ENCODE measurements around the gene KLF2.

The KLF2 gene

DNA sequence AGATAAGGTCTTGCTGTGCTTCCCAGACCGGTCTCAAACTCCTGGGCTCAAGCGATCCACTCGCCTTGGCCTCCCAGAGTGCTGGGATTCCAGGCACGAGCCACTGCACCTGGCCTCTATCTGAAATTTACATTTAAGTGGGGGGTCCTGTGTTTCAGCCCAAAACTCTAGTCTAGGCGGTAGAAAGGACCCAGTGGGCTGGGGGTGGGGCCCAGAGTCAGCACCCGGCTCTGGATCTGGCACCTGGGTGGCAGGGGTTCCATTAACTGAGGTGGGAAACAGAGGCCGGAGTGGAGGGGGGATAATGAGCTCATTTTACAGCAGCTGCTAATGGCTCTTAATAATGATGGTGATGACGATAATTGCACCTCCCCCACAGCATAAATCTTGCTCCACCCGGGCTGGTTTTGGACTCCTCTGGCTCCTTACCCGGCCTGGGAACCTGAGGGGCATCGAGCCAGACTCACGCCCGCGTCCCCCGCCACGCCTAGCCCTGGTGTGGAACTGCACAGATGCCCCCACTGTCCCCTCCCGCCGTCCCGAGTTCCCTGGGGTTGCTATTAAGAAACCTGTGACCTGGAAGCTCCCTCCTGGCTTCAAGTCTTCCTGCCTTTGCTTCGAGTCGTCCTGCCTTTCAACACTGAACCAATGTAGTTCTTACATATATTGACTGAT lies 17.8 kb upstream of the KLF2 start:
- no peak overlapping the region for H3K4me3 ChIP-seq (ENCODE audit: low read depth, low read length)

DNA sequence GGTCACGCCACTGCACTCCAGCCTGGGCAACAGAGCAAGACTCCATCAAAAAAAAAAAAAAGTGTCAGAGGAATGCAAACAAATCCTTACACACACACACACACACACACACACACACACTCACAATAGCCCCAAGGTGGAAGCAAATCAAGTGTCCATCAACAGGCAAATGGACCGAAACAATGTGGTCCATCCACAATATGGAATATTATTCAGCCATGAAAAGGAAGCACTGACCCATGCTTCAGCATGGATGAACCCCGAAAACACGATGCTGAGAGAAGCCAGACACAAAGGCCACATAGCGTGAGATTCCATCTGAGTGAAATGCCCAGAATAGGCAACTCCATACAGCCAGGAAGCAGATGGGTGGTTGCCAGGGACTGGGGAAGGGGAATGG lies 16.5 kb upstream of the KLF2 start:
- H3K4me3 ChIP-seq (ENCODE audit: low read depth, low read length): no peak overlapping the region

DNA sequence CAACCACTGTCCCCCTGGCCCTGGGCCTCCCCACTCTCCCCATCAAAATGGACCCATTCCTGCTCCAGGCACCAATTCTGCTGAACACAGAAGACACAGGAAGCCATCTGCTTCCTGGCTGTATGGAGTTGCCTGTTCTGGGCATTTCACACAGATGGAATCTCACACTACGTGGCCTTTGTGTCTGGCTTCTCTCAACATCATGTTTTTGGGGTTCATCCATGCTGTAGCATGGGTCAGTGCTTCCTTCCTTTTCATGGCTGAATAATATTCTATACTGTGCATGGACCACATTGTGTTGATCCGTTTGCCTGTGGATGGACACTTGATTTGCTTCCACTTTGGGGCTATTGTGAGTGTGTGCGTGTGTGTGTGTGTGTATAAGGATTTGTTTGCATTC lies 15.0 kb upstream of the KLF2 start:
- H3K4me3 ChIP-seq (ENCODE audit: low read depth, low read length): no peak overlapping the region

DNA sequence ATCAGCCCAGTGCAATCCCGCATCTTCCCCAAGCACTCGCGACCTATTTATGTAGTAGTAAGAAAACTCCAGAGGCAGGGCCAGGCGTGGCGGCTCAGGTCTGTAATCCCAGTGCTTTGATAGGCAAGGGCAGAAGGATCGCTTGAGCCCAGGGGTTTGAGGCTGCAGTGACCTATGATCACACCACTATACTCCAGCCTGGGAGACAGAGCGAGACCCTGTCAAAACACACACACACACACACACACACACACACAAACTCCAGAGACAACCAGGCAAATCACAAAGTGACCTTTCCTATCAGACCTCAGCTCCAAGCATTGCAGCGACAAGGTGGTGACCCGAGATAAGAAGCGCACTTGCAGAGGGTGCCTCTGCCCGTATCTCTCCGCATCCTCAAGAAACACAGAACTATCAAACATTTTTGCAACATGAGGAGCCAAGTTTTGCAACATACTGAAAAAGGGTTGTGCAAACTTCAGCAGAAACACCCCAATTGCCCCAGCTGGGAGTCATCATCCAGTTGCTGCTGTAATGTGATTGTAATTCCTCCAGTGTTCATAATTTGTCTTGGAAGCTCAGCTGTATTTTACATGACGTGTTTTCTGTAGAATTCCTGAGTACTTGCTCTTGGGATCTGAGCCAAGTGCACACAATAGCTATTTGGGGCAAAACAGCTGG lies 8.7 kb upstream of the KLF2 start:
- no peak overlapping the region for H3K4me3 ChIP-seq (ENCODE audit: low read depth, low read length)

DNA sequence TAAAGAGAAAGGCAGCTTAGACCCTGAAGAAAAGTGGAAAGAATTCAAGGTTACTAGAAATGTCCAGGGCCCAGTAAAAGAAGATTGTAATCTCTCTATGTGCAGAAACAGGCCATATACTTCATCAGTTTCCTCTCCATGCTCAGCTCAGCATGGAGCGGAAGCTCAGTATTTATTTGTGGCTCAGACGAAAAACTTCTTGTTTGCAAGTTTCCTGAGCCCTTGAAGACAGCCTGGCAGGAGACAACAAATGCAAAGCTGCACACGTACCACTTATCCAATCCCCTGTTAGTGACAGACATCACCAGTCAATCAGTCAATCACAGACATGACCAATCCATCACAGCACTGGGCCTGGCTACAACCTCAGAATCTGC lies 8.1 kb upstream of the KLF2 start:
- no peak overlapping the region for H3K4me3 ChIP-seq (ENCODE audit: low read depth, low read length)

DNA sequence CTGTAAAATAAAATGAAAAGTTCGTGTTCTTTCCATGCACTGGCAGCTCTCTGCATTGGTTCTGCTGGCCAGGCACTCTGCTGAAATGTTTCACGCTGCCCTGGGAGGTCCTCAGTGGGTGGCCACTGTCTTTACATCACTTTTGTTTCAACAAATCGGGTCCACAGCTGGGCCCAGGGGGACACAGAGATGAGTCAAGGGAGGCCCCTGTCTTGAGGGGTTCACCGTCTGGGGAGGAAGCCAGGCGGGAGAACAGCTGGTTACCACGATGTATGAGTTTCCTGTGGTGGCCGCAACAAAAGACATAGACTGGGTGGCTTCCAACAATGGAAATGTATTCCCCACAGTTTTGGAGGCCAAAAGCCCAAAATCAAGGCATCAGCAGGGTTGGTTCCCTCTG lies 5.1 kb upstream of the KLF2 start:
- no peak overlapping the region for H3K4me3 ChIP-seq (ENCODE audit: low read depth, low read length)

DNA sequence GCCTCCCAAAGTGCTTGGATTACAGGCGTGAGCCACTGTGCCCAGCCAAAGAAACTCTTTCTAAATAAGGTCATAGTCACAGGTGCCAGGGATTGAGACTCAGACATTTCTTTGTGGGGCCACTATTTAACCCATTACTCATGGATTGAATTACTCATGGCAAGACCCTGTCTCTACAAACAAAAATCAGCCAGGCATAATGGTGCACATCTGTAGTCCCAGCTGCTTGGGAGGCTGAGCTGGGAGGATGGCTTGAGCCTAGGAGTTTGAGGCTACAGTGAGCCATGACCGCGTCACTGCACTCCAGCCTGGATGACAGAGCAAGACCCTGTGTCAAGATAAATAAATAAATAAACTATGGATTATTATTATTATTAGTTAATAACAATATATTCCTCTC lies 3.6 kb upstream of the KLF2 start:
- no peak overlapping the region for H3K4me3 ChIP-seq (ENCODE audit: low read depth, low read length)

DNA sequence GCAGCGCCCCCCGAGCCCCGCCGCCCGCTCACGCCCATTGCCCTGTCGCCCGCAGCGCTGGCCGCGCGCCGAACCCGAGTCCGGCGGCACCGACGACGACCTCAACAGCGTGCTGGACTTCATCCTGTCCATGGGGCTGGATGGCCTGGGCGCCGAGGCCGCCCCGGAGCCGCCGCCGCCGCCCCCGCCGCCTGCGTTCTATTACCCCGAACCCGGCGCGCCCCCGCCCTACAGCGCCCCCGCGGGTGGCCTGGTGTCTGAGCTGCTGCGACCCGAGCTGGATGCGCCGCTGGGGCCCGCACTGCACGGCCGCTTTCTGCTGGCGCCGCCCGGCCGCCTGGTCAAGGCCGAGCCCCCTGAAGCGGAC lies 518 bp downstream of the KLF2 start:
- peak overlapping the region; percentile 17 for H3K4me3 ChIP-seq (ENCODE audit: low read depth, low read length)

DNA sequence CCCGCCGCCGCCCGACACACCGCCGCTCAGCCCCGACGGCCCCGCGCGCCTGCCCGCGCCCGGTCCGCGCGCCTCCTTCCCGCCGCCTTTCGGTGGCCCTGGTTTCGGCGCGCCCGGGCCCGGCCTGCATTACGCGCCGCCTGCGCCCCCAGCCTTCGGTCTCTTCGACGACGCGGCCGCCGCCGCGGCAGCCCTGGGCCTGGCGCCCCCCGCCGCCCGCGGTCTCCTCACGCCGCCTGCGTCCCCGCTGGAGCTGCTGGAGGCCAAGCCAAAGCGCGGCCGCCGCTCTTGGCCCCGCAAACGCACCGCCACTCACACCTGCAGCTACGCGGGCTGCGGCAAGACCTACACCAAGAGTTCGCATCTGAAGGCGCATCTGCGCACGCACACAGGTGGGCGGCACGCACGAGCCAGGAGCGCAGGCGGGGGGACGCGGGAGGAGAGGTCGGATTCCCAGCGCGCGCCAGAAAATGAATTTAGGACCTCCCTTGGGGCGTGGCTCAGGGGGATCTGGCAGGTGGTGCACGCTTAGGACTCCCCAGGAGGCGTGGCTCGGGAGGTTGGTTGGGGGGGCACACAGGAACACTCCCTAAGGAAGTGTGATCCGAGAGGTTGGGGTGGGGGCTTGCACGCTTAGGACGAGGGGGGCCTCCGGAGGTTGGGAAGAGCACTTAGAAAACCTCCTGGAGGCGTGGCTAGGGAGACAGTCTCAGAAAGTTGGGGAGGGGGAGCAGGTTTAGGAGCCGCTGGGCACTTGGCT lies 1.2 kb downstream of the KLF2 start:
- H3K4me3 ChIP-seq (ENCODE audit: low read depth, low read length): peak overlapping the region; percentile 65

DNA sequence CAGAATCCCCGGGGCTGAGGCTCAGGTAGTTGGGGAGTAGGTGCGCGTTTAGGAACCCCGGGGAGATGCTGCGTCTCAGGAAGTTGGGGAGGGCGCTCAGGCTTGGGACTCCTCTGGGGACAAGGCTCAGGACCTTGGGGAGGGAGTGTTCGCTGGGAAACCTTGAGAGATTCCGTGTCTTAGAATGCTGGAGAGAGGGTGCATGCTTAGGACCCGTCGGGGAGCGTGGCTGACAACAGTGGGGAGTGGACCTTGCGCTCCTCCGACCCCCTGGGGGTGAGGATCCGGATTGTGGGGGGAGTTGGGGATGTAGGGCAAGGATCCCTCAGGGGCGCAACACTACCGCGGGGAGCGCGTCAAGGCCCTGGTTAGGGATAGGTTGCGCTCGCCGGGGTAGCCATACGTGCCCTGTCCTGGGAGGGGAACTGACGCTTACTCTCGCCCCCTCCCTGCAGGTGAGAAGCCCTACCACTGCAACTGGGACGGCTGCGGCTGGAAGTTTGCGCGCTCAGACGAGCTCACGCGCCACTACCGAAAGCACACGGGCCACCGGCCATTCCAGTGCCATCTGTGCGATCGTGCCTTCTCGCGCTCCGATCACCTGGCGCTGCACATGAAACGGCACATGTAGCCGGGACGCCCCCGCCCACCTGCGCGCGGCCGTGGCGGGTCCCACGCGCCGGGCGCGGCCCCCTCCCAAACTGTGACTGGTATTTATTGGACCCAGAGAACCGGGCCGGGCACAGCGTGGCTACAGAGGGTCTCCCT lies 2.0 kb downstream of the KLF2 start:
- peak overlapping the region; percentile 65 for H3K4me3 ChIP-seq (ENCODE audit: low read depth, low read length)

DNA sequence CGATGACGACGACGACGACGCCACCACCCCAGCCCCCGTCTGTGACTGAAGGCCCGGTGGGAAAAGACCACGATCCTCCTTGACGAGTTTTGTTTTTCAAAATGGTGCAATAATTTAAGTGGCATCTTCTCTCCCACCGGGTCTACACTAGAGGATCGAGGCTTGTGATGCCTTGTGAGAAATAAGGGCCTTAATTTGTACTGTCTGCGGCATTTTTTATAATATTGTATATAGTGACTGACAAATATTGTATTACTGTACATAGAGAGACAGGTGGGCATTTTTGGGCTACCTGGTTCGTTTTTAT lies 2.5 kb downstream of the KLF2 start:
- H3K4me3 ChIP-seq (ENCODE audit: low read depth, low read length): peak overlapping the region; percentile 20

DNA sequence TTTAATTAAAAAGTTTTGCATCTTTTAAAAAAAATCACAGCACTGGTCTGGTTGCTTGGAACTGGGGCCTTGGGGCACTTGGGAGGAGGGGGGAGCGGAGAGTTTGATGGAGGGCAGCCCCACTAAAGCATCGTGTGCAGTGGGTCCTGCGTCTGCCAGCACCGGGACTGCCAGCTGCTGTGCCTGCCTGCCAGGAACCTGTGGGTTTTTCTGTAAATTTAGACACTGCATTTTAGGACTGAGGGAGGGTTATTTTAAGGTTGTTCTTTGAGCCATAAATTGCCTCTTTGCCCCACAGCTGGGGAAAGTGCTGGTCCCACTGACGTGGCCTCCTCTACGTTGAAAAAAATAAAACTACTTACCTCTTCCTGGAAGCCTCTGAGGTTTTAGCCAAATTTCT lies 2.9 kb downstream of the KLF2 start:
- H3K4me3 ChIP-seq (ENCODE audit: low read depth, low read length): no peak overlapping the region

DNA sequence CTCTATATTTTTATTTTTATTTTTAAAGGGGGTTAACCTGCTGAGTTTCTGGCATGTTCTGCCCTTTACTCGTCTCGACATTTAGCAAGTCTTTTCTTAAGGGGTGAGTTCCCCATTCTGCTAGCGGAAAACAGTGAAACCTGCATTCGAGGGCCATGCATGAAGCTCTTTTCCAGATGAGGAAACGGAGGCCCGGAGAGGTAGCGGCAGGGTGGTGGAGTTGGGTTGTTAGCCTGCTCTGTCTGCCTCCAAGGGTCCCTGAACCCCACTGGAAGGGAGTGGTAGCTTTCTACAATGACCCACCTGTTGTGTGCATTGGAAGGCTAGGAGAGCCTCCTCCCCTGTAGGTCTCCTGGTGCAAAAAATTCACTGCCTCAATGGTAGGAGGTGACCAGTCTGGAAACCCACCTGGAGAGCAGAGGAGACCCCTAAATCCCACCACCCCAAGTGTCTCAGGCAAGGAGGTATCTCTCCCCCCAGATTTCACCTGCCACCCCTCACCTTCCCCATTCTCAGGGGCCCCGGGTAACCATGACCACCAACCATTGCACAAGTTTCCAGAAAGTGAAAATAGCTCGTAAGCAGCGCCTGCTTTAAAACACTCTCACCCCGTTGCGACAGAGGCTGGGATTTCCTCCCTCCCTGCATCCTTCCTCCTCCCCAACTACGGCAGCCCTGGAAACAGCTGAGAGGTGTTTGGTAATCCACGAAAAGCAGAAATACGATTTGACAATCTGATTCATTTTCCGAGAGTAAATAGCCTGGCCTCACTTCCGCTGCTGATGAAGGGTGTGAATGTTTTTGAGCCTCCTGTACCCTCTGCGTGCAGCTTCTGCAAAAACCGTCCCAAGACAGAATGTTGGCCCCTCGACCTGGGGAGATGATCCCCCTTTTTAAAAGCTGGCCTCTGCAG lies 3.5 kb downstream of the KLF2 start:
- H3K4me3 ChIP-seq (ENCODE audit: low read depth, low read length): no peak overlapping the region

DNA sequence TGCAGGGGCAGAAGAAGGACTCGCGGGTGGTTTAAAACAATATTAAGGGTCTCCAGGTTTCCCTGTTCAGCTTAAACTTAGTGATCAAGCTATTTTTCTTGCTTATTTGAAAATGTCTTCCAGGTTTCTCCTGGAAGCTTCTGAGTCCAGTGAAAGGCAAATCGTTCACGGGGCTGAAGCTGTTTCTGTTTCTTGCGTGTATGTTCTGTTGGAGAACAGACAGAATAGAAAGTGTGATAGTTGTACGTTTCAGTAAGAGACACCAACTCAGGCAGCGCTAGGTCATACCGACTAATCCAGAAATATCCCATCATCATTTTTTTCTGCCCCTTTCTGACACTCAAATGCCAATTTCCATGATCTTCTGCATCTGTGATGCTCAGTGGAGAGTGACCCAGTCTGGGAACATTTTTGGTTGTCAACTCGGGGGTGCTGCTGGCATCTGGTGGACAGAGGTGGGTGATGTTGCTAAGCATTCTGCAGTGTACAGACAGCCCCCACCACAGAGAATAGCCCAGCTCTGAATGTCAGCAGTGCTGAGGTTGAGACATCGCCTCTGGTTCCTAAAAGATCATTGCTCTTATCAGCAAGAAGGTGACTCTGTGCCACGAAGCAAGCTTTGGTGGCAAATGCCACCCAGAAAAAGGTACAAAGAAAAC lies 4.3 kb downstream of the KLF2 start:
- no peak overlapping the region for H3K4me3 ChIP-seq (ENCODE audit: low read depth, low read length)

DNA sequence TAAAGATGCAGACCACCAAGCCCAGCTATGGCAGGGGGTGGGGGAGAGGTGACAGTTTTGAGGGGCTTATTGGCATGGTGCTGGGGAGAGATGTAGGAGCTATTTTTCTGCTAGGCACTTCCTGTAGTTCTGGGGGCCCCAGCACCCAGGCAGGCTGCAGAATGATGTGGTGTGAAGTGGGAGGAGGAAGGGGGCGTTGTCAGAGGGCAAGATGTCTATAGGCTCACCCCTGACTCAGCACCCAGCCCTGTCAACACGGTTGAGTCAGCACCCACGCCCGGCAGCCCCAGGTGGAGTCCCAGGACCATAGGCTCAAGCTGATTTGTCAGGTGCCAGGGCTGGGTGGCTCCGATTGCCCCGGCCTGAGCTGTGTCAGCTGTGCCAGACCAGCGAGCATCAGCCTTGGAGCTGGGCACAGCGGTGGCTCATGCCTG lies 5.8 kb downstream of the KLF2 start:
- no peak overlapping the region for H3K4me3 ChIP-seq (ENCODE audit: low read depth, low read length)

DNA sequence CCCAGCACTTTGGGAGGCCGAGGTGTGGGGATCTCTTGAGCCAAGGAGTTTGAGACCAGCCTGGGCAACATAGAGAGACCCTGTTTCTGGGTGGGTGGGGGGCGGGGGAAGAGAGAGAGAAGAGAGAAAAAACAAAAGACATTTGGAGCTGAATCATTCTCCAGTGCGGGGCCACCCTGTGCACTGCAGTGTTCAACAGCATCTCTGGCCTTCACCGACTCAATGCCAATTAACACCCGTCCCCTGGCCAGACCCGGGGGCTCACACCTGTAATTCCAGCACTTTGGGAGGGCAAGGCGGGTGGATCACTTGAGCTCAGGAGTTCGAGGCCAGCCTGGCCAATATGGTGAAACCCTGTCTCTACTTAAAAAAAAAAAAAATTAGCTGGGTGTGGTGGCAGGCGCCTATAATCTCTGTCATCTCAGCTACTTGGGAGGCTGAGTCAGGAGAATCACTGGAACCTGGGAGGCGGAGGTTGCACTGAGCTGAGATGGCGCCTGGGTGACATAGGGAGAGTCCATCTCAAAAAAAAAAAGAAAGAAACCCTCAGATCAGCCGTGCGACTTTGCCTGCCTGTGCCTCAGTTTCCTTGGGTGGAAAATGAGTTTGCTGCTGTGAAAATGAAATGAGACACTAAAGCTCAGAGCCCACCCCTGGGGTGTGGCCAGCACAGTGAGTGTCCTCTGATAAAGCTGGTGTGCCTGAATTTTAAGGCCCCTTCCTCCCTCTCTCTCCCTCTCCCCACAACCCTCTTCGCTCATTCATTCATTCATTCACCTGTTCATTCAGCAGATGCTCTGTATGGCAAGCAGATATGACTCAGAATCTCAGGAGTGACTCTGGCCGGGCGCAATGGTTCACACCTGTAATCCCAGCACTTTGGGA lies 6.4 kb downstream of the KLF2 start:
- no peak overlapping the region for H3K4me3 ChIP-seq (ENCODE audit: low read depth, low read length)

DNA sequence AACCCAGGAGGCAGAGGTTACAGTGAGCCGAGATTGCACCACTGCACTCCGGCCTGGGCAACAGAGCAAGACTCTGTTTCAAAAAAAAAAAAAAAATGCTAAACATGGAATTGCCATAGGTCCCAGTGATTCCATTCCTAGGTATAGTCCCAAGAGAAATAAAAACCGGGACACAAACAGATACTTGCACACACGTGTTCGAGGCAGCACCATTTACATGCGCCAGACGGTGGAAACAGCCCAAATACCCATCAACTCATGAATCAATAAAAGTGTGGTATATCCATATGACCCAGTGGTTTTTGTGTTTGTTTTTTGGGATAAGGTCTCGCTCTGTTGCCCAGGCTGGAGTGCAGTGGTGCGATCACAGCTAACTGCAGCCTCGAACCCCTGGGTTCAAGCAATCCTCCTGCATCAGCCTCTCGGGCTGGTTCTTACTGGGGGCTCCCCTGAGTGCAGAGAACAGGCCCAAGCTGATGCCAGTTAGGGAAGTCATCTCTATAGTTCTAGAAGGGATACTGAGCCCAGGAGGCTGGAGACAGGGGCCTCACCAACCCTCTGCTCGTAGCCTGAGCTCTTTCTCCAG lies 8.5 kb downstream of the KLF2 start:
- no peak overlapping the region for H3K4me3 ChIP-seq (ENCODE audit: low read depth, low read length)

DNA sequence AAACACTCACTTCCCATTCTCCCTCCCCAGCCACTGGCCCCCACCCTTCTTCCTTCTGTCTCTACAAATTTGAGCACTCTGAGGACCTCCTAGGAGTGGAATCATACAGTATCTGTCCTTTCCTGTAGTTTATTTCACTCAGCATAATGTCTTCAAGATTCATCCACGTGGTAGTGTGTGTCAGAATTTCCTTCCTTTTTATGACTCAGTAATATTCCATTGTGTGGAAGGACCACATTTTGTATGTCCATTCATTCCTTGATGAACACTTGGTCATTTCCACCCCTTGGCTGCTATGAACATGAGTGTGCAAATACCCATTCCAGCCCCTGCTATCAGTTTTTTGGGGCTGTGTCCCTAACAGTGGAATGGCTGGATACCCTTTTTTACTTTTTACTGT lies 9.8 kb downstream of the KLF2 start:
- H3K4me3 ChIP-seq (ENCODE audit: low read depth, low read length): no peak overlapping the region

DNA sequence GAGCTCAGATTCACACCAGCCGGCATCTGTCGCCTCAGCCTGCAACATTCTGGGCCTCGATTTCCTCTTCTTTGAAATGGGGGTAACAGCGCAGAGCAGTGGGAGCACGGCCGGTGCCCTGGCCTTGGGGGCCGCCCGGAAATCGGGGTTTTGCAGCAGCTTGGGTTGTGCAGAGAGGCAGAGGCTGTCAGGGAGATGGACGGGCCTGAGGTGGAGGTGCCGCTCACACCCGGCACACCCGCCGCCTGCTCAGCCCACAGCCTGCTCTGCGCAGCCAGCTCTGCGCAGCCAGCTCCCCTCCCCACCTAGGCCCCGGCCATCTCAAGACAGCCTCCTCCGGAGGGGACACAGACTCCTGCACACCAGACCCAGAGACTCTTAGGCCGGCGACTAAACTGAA lies 10.6 kb downstream of the KLF2 start:
- H3K4me3 ChIP-seq (ENCODE audit: low read depth, low read length): no peak overlapping the region
